ENCODE data around the gene SIPA1.

Gene SIPA1

DNA sequence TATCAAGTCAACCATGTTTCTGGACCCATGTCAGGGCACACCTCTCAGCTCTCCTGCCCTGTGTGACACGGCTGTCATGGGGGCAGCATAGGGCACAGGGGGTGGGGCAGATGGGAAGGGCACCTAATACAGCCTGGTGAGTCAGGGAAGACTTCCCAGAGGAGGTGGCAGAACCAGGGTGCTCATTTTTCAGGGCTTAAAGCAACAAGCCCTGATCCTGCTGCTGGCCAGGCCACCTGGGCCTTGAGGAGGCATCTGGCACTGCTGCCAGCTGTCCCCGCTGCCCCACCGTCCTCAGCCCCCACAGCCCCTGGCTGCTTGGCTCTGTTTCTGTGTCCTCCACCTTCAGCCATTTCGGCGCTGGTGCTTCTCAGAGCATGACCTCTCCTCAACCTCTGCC lies 28.2 kb upstream of the SIPA1 start:
- no peak for DNase-seq

DNA sequence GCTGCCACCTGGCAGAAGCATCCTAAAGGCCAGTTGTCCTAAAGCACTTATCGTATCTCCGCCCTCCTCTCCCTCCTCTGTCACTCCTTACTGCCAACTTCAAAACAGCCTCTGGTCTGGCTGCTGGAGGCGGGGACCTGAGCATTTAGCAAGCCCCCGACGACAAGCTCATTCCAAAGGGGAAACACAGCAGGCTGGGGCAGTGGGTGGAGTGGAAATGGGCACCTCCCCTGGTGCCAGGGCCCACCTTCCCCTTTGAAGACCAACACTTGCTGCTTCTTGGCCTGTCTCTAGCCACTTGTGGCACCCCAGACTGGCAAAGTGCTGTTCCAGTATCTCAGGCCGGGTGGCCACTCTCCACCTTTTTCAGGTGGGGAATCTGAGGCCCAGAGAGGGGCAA lies 27.5 kb upstream of the SIPA1 start:
- DNase-seq, result no peak

DNA sequence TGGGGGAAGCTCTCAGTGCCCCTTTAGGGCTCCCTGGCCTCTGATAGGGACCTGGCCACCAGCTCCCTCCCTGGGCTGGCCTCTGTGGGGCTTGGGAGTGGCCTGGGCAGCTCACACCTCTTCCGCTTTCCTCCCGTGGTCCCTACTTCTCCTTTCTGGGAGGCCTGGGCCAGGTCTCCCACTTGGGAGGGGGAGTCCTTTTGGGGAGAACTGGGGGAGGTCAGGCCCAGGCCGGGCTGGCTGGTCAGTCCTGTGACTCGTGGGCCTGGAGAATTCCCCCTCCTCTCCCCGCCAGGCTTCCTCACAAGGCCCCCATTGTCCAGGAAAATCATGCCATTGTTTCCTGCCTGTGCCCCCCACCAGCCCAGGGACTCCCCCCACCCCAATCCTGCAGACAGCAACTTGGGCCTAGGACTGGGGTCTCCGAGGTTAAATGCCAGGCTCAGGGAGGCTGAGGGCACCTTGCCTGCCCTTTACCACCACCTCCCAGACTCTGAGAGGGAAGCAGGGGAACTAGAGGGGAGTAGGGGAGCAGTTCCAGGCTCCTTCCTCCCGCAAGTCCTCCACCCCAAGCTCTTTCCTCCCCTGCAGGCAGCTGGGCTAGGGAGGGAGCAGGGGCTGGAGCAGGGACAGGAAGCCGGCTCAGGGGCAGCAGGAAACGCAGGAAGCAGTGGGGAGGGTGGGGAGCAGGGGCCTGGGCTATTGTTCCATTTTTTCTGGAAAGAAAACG lies 26.7 kb upstream of the SIPA1 start:
- no peak for DNase-seq

DNA sequence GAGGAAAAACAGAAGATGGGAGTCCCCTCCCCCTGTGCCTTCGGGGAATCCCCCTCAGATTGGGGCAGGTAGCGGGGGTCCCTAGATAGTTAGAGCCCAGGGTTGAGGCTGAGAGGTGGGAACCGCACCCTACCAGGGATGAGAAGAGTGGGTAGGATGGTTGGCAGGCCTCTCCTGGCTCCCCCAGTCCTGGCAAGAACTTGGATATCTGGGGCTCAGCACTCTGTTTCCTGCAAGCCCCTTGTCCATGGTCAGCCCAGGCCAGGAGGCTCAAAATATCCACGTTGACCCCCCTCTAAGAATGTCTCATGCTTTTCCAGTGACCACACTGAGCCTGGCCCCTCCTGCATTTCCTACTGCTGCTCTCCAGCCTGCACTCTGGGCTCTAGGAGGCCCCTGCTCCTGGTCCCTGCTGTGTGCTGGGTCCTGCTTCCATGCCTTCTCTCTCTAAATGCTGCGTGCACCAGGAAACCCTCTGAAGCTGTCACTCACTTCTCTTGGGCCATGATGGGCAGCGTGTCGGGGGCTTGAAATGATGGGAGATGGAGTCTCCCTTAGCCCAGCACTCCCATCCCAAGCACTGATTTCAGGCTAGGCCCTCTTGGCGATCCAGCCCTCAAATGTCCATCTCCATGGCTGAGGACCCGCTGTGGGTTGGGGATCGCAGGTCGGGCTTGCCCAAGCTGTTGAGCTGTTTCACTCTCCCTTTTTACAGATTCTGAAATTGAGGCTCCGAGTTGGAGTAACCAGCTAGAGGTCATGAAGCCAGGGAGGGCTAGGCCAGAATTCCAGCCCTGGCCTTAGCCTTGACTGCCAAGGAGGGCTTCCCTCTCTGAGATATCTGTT lies 25.9 kb upstream of the SIPA1 start:
- DNase-seq, result no peak

DNA sequence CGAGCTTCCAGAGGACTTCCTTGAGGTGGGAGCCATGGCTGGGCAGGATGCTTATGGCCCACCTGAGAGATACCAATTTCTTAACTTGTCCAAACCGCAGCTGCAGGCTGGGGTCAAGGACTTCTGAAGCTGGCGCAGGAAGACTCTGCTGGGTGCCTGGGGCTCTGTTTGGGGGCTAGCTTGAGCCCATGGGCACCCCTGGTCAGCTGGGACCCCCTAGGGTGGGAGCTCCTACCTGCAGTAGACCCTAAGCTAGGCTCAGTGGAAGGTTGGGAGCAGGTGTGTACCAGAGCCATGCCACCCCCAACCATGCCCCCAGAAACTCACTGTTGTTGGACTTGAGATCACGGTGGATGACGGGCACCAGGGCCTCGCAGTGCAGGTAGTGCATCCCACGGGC lies 25.2 kb upstream of the SIPA1 start:
- DNase-seq, result no peak

DNA sequence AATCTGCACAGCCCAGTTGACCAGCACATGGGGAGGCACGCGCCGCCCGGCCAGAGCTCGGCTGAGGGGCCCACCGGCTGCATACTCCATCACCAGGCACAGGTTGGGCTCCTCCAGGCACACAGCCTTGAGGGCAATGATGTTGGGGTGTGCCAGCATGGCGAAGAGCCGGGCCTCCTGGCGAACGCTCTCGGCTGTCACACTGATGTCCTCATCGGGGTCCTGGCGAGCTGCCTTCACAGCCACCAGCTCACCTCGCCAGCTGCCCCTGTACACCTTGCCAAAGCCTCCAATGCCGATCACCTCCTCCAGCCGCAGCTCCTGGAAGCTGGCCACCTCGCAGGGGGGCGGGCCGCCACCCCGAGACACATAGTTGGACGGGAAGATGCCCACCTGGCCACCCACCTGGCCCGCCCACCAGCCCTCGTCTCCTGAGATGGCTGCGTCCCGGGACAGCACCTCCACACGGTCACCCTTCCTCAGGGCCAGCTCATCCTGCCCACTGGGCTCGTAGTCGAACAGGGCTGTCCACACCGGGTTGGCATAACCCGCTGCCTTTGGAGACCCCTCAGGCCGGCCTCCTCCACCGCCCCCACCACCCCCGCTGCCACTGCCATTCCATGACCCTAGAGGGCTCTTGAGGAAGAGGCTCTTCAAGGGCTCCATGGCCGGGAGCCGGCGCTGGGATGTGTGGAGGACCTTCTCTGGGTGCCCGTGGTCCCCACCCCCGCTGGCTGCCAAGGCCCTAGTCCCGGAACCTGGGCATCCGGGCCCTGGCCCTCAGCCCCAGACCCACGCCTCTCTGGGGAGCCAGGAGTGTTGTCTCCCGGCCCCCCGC lies 24.6 kb upstream of the SIPA1 start:
- DNase-seq, result peak in 1 of 2 experiments; percentile 18

DNA sequence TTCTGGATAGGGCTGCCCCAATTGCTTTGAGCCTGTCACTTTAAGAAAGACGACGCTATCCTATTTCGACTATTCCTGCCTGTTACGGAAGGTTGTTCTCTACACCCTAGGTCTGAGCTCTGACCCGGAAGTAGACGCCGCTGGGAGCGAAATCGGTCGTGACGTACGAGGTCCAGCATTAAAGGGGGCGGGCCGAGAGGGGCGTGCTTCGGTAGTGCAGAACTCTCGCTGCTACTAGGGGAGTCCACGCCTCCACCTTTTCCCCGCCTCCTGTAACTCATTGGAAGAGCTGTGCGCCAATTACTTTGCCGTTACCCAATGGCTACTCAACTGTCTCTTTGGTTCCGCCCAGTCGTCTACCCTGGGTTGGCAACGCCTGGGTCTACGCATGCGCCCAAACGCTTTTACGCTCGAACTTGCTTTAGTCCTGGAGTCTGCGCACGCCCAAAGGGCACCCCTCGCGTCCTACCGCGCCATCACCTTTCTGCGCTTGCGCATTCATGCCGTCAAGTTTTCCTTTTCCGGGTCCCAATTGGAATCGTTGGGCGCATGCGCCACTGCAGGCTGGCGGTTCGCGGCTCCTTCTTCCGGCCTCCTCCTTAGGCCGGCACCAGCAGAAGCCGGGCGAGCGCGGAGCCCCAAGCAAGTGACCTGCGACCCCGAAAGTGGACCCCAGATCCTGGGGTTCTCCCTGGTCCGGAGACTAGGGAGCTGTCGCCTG lies 22.5 kb upstream of the SIPA1 start, which contains the start of gene PCNX3:
PCNX3 (plus strand) TSS at position 548 of the 721 bp plus-strand sequence. CDS start 536 bp downstream, outside the sequence.
- DNase-seq, result peak; percentile 100

DNA sequence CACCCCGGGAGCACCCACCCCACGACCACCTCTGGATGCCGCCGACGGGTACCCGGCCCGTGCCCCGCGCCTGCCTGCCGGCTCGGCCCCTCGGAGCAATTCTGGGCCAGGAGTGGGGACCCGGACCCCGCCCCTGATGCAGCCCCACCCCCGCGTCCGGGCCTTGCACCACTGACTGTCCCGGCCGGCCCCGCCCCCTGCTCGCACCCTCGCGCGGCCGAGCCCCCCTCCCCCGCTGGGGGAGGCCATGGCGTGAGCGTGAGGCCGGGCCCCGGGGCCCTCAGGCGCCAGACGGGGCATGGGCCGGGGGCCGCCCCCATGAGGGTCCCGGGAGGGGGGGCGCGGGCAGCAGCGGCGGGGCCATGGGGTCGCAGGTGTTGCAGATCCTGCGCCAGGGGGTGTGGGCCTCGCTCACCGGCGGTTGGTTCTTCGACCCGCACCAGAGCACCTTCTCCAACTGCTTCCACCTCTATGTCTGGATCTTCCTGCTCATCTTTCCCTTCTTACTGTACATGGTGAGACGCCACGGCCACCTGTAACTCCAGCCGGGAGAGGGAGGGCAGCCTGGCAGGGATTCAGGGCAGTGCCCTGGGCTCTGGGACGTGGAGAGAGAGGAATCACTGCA lies 21.8 kb upstream of the SIPA1 start:
- peak; percentile 54 to 62 for DNase-seq

DNA sequence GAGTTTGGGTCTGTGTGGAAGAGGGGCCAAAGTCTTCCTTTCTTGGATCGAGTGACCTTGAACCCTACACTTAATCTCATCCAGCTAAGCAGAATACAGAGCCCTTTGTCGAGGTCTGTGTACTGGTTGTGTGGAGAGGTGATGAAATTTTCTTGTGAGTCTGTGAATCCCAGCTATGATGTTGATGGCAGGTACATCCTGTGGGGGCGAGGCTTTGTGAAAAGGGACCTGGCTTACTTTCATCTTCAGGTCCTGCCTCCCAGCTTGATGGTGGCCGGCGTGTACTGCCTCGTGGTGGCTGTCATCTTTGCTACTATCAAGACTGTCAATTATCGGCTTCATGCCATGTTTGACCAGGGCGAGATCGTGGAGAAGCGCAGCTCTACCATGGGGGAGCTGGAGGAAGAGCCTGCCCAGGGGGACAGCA lies 21.3 kb upstream of the SIPA1 start:
- DNase-seq, result peak in 1 of 2 experiments; percentile 30

DNA sequence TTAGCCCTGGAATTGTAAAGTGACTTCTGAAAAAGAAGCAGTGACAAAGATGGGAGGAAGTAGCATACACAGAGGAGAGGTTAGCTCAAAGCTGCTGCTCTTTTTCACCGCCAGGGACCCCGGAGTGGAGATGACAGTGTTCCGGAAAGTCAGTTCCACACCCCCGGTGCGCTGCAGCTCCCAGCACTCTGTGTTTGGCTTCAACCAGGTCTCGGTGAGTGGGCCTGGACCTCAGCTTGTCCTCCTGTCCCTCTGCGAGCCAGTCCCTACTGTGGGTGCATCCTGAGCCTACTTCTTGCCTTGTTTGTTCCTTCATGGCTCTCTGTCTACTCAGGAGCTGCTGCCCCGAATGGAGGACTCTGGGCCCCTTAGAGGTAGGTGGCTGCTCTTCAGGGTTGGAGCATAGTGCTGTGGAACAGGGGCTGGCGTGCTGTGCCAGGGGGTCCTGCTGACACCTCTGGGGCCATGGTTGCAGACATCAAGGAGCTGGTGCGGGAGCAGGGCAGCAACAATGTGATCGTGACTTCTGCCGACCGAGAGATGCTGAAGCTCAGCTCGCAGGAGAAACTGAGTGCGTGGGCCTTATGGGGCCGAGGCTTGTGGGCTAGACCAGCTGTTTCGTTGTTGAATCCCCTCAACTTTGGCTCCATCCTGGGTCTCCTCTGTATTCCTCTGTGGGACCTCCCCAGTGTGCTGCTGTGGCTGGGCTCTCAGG lies 20.6 kb upstream of the SIPA1 start:
- no peak for DNase-seq

DNA sequence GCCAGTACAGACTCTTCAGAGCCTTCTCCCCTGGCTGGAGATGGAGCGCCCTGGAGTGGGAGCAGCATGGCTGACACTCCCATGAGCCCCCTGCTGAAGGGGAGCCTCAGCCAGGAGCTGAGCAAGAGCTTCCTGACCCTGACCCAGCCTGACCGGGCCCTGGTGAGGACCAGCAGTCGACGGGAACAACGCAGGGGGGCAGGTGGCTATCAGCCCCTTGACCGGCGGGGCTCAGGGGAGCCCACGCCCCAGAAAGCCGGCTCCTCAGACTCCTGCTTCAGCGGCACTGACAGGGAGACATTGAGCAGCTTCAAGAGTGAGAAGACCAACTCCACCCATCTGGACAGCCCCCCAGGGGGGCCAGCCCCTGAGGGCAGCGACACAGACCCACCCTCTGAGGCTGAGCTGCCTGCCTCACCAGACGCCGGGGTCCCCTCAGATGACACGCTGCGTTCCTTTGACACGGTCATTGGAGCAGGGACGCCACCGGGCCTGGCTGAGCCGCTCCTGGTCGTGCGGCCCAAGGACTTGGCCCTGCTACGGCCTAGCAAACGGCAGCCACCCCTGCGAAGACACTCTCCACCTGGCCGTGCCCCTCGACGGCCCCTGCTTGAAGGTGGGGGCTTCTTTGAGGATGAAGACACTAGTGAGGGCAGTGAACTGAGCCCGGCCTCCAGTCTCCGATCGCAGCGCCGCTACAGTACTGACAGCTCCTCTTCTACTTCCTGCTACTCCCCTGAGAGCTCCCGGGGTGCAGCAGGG lies 19.7 kb upstream of the SIPA1 start:
- no peak for DNase-seq

DNA sequence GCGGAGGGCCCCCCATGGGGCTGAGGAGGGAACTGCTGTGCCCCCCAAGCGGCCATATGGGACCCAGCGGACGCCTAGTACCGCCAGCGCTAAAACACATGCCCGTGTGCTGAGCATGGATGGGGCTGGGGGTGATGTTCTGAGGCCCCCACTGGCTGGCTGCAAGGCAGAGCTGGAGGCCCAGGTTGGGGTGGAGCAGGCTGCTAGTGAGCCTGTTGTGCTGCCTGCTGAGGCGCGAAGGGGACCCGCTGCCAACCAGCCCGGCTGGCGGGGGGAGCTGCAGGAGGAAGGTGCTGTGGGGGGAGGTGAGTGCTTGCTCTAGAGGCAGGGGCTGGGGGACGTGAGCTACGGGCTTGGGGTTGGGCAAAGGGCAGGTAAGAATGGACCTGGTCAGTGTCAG lies 19.1 kb upstream of the SIPA1 start:
- DNase-seq, result no peak

DNA sequence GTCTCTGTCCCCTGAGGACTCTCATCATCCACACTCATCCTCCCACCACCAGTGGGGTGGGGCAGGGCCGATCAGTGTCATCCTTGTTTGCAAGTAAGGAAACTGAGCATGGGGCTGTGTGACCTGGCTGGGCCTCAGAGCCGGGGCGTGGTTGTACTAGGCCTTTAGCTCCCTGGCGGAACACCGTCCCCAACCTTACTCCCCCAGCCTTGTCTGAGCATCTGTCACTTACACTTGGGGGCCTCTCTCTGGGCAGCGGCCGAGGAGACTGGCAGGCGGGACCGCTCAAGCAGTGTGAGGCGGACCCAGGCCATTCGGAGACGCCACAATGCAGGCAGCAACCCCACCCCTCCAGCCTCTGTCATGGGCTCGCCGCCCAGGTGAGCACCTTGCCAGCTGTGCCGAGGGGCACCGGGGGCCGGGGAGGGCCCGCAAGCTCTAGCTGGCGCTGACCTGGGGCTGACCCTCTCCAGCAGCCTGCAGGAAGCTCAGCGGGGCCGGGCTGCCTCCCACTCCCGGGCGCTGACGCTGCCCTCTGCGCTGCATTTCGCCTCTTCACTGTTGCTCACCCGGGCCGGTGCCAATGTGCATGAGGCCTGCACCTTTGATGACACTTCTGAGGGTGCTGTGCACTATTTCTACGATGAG lies 18.5 kb upstream of the SIPA1 start:
- no peak for DNase-seq

DNA sequence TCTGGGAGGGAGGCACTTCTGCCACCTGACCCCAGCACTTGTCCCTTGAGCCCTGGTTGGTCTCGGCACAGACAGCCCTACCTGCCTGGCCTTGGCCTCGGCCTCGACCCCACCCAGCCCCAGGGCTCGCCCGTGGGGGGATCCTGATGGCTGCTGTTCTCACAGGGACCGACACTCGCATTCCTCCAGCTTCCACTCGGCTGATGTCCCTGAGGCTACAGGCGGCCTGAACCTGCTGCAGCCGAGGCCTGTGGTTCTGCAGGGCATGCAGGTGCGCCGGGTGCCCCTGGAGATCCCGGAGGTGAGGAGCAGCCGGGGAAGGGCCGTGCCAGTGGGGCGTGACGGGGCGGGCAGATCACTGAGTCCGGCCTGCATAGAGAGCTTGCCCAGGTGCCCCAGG lies 17.2 kb upstream of the SIPA1 start:
- DNase-seq, result no peak

DNA sequence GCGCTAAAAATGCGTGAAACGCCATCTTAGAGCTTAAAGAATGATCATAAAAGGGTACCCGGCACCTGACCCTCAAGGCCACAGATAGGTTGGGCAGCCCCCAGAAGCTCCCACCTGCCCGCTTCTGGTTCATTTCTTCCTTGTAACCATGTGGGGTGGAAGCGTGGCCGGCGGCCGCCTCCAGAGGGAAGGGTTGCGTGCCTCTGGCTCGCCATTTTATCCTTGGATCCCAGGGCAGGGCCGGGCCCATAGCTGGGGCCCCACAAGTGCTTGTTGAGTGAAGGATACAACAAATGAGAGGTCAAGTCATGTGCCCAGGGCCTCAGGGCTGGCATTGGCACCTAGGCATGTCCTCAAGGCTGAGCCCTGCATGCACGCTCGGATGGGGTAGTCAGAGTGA lies 16.4 kb upstream of the SIPA1 start:
- DNase-seq, result no peak

DNA sequence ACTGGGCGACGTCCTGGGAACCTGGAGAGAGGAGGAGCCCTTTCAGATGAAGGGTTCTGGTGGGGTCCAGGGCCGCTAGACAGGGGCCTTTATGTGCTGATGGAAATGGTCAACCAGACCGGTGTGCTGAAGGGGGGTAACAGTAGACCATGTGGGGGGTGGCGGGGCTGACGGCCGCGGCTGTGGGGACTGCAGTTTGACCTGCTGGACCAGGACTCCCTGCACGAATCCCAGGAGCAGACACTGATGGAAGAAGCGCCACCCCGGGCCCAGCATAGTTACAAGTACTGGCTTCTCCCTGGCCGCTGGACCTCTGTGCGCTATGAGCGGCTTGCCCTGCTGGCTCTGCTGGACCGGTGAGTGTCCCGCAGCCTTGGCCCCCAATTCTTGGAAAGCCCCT lies 15.9 kb upstream of the SIPA1 start:
- no peak for DNase-seq

DNA sequence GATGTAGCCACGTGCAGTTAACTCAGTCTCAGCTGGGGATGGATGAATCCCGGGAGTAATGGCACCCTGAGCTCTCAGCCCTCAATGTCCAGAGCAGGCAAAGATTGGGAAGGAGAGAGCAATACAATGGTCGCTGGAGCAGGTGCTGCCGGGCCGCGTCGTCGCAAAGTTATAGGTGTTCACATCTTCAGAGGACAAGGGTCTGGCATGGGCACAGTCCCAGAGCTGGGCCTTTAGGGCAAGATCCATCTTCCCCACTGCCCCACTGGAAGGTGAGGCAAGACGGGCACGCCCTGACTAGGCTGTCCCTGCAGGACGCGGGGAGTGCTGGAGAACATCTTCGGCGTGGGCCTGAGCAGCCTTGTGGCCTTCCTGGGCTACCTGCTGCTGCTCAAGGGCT lies 14.7 kb upstream of the SIPA1 start:
- no peak for DNase-seq

DNA sequence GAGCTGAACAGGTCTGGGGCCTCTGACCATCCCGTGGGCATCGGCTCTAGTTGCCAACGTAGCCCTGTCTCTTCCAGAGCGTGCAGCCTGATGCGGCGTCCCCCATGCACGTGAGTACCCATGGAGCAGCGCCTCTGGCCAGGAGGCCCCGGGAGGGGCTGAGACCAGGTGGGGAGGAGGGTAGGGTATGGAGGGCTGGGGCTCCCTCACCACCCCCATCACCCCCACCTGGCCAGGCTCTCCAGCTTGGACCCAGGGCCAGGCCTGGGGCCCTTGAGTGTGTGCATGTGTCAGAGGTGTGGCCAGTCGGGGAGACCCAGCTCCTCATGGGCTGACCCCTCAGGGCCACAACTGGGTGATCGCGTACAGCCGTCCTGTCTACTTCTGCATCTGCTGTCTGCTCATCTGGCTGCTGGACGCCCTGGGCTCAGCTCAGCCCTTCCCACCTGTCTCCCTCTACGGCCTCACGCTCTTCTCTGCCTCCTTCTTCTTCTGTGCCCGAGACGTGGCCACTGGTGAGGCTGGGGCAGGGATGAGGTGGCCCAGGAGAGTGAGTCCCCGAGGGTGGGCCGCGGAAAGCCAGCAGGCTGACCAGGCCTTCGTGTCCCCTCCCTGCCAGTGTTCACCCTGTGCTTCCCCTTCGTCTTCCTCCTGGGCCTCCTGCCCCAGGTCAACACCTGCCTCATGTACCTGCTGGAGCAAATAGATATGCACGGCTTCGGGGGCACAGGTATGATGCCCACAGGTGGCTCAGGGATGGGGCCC lies 13.9 kb upstream of the SIPA1 start:
- DNase-seq, result no peak

DNA sequence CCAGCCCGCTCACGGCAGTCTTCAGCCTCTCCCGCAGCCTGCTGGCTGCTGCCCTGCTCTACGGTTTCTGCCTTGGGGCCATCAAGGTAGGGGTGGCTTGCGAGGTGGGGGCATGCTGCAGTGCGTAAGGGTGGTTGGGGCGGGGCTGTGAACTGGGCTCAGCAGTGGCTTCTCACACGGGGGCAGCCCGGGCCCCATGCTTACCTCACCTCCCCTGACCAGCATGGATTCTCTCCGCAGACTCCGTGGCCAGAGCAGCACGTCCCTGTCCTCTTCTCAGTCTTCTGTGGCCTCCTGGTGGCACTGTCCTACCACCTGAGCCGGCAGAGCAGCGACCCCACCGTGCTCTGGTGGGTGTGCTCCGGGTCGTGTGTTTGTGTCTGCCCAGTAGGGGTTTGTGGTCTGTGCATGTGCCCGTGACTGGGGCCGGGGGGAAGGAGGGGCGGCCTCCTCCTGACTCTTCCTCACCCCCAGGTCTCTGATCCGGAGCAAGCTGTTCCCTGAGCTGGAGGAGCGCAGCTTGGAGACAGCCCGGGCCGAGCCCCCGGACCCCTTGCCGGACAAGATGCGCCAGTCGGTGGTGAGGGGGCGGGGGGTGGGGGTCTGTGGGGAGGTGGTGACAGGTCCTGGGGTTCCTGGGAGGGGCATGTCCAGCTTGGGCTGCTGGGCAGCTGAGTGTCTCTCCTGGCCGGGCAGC lies 12.8 kb upstream of the SIPA1 start:
- no peak for DNase-seq

Data from activated CD4-positive, alpha-beta T cell treated with anti-CD3 and anti-CD28 coated beads, Interleukin-2, amount 50 U/mL, for 48 hours (primary cell).